ENCODE results near the gene SLC40A1. TPM values are rescaled to one million over a fixed set of nuclear protein-coding genes. Genes with fewer than 3 reads are reported as not detected.

SLC40A1 gene
- total RNA-seq, 1 experiment from 2014 or later = not detected

- Histone ChIP-seq H2BK120ac (ENCODE audit: low read depth, low read length, poor library complexity, severe bottlenecking) (no peak overlapping the region), H3K4ac (ENCODE audit: low read depth, low read length) (no peak overlapping the region), H4K8ac (replicated peaks; ENCODE audit: insufficient read length, low read depth, low read length) (no peak overlapping the region), H4K5ac (ENCODE audit: insufficient read length, low read depth, low read length) (no peak overlapping the region), H3K56ac (ENCODE audit: insufficient read length, low read depth, low read length) (no peak overlapping the region), H4K91ac (ENCODE audit: insufficient read length, low read depth, low read length) (no peak overlapping the region), H2AK5ac (ENCODE audit: insufficient read length, low read length) (no peak overlapping the region), H3T11ph (ENCODE audit: low read length) (no peak overlapping the region), H3K27me3 (ENCODE audit: insufficient read depth, low read length) (no peaks in the 10 kb centered on the region), H3K9ac (ENCODE audit: extremely low read depth, insufficient read length, low read length) (no peak overlapping the region), H3K18ac (ENCODE audit: insufficient read length, low read depth, low read length) (no peak overlapping the region), H4K20me1 (ENCODE audit: control insufficient read depth, insufficient read depth, insufficient read length) (no peaks in the 10 kb centered on the region), H2BK20ac (ENCODE audit: low read depth, low read length, poor library complexity, severe bottlenecking) (no peak overlapping the region), H3K27ac (ENCODE audit: insufficient read length, low read depth, low read length) (no peak overlapping the region), H3K9me3 (ENCODE audit: control insufficient read depth, low read depth, low read length) (no peaks in the 10 kb centered on the region), H3K14ac (ENCODE audit: insufficient read depth, low read length) (no peak overlapping the region), H3K23me2 (ENCODE audit: insufficient read length, low read depth, low read length, poor library complexity, severe bottlenecking) (no peaks in the 10 kb centered on the region), H2AFZ (ENCODE audit: low read length) (no peak overlapping the region), H2BK5ac (ENCODE audit: insufficient read length, low read length) (no peak overlapping the region), H3K23ac (ENCODE audit: insufficient read length, low read depth, low read length) (no peak overlapping the region), H3K79me2 (ENCODE audit: insufficient read depth, low read length) (no peaks in the 10 kb centered on the region), H3K4me2 (ENCODE audit: insufficient read depth, insufficient read length, low read length) (no peak overlapping the region), H2BK15ac (ENCODE audit: low read depth, low read length) (no peak overlapping the region), H3K4me1 (ENCODE audit: insufficient read depth, low read length) (peaks cover 4% of the 10 kb centered on the region), H3K79me1 (ENCODE audit: insufficient read depth, low read depth, low read length, poor library complexity, severe bottlenecking) (no peaks in the 10 kb centered on the region), H2BK12ac (ENCODE audit: insufficient read length, low read depth, low read length) (no peak overlapping the region)
- Mint-ChIP-seq H3K27me3 (ENCODE audit: low read depth) (no peaks in the 10 kb centered on the region), H3K9me3 (no peaks in the 10 kb centered on the region), H3K36me3 (ENCODE audit: insufficient read depth in 1 of 3, low read depth in 3 of 3) (no peaks in the 10 kb centered on the region), H3K4me1 (peaks cover 9 to 12% of the 10 kb centered on the region in 2 experiments), H3K4me3 (no peak overlapping the region), H3K27ac (no peak overlapping the region)
- WGBS (ENCODE audit: extremely low coverage, insufficient read length, low lambda C conversion rate) = no CpG with 5 or more reads among the region's 1 CpG
- no peak for TF ChIP-seq CTCF (conservative IDR thresholded peaks at IDR 0.05)
- DNase-seq = no peak
Observed at GRCh38 chr2:189627789-189628188, 47.2 kb upstream of the SLC40A1 start.
